ENCODE results near the gene HMOX1.

DNA sequence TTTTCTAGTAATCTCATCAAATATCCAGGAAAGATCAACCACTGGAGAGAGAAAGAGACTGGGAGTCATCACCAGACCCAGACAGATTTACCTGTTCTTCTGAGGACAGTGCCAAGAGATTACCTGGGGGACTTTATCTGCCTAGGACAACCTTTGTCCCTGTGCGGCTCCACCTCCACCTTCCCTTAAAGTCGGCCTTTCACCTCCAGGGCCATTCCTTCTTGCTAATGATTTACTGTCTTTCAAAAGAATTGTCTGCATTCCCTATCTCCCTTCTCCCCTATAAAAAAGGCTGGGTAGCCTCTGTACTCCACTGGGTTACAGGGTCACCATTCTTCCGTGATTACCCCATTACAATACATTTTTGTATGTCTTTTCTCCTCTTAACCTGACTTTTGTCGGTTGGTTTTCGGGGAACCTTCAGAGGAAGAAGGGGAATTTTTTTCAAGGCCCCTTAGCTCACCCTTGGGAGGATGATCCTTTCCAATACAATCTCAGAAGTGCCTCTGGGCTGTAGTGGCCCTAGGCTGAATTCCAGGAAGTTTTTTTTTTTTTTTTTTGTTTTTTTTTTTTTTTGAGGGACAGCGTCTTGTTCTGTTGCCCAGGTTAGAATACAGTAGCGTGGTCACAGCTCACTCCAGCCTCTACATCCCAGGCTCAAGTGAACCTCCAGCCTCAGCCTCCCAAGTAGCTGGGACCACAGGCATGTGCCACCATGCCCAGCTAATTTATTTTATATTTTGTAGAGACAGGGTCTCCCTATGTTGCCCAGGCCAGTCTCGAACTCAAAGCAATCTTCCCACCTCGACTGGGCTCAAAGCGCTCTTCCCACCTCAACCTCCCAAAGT, 1.5 kb upstream of the HMOX1 start:
- TF ChIP-seq, protein P1, sequence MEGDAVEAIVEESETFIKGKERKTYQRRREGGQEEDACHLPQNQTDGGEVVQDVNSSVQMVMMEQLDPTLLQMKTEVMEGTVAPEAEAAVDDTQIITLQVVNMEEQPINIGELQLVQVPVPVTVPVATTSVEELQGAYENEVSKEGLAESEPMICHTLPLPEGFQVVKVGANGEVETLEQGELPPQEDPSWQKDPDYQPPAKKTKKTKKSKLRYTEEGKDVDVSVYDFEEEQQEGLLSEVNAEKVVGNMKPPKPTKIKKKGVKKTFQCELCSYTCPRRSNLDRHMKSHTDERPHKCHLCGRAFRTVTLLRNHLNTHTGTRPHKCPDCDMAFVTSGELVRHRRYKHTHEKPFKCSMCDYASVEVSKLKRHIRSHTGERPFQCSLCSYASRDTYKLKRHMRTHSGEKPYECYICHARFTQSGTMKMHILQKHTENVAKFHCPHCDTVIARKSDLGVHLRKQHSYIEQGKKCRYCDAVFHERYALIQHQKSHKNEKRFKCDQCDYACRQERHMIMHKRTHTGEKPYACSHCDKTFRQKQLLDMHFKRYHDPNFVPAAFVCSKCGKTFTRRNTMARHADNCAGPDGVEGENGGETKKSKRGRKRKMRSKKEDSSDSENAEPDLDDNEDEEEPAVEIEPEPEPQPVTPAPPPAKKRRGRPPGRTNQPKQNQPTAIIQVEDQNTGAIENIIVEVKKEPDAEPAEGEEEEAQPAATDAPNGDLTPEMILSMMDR (IDR thresholded peaks at IDR 0.05): no peak
- no peak for TF ChIP-seq POLR2A (IDR thresholded peaks at IDR 0.05)

Data from vagina (tissue), 2 donors.